Iris pigment epithelial cell (primary cell): ENCODE measurements around the gene ASAP2.
"Not testable (repeated sequence)": the region's sequence is repeated elsewhere in the genome, so short reads cannot be mapped to it uniquely, and the experiment has no call there.

Experiments used
- DNase-seq: peaks from one replicate; pipeline ENCODE4 v3.0.0-alpha.2; 2011; ENCODE audit warnings: low read depth

Gene ASAP2

GRCh38 chr2:9212661-9213411 is 6.2 kb downstream of the ASAP2 start:
- DNase-seq = no peak

GRCh38 chr2:9213477-9214051 is 7.0 kb downstream of the ASAP2 start:
- no peak for DNase-seq

GRCh38 chr2:9214873-9215272 is 8.3 kb downstream of the ASAP2 start:
- DNase-seq = no peak

DNA sequence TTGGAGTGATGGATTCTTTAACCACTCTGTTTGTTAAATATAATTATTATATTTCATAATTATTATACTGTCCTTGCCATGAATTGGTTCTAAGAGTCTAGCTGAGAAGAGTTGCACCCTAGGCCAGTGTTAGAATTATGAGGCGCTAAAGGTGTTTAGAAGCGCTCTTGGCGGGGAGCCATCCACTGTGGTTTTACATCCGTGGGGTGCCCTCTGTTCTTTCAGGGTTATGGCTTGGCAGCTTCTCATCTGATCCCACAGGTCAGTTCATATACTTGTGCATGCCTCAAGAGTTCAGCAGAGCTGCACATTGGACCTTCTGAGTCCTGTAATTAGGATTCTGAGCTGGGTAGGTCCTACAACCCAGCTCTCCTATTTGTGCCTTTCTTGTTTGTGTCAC is 9.1 kb downstream of the ASAP2 start:
- no peak for DNase-seq

DNA sequence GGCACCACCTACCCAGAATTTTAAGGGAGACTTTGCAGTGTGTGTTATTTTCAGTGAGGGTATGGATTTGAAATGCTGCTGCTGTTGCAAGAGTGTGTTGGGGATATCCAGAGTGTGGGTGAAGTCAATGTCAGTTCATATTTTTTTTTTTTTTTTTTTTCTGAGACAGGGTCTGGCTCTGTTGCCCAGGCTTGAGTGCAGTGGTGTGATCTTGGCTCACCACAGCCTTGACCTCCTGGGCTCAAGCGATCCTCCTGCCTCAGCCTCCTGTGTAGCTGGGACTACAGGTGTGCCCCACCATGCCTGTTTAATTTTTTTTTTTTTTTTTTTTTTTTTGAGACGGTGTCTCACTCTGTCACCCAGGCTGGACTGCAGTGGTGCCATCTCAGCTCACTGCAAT is 9.5 kb downstream of the ASAP2 start:
- not testable (repeated sequence) for DNase-seq

DNA sequence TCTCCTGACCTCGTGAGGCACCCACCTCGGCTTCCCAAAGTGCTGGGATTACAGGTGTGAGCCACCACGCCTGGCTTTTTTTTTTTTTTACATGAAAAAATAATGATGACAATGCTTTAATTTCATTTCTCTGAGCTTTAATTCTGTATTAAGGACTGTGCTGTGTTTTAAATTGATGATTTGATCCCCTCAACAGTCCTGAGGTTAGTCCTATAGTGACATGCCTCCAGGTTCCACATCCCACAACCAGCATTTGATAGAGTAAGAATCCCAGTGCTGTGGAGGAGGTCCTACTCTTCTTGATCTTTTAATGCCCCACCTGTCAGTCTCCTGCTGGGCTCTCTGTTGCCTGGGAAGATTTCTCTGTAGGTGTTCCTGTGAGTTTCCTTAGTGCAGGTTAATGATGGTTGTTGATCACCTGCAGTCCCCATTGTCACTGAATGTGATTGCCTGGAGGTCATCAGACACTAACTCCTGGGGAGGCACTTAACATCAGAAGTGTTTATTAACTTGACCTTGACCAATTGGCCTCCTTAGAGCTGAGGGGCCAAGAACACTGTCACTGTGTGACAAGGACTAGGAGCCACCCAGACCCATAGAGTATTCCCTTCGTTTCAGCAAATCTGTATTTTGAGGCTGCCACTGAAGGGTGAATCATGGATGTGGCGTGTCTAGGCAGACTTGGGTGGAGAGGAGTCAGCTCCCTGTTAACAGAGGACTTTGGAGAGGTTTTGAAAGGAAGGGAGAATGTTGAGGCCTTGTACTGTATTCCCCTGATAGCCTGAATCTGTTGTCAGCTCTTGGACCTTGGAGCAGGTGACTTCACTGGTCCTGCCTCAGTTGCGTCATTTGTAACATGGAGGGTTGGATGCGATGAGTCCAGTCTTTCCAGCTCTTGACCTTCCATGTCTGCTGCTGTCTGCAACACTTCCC is 11.5 kb downstream of the ASAP2 start:
- no peak for DNase-seq

GRCh38 chr2:9219027-9219445 is 12.4 kb downstream of the ASAP2 start:
- no peak for DNase-seq

DNA sequence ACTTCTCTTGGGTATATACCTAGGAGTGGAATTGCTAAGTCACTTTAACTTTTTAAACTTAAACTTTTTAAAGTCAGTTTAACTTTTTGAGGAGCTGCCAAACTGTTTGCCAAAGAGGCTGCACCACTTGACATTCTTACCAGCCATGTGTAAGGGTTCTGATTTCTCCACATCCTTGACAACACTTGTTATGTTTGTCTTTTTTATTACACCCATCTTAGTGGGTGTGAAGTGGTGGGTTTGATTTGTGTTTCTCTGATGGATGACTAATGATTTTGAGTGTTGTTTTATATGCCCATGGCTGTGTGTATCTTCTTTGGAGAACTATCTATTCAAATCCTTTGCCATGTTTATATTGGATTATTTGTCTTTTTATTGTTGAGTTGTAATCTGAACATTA is 13.6 kb downstream of the ASAP2 start:
- DNase-seq = no peak

DNA sequence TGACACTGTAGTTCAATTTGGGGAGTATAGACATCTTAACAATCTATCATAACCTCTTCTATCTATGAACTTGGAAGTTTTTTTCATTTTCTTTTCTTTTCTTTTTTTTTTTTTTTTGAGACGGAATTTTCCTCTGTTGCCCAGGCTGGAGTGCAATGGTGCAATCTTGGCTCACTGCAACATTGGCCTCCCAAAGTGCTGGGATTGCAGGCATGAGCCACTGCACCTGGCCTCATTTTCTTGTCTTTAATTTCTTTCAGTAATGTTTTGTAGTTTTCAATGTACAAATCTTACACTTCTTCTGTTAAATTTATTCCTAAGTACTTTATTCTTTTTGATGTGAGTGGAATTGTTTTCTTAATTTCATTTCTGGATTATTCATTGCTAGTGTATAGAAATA is 14.6 kb downstream of the ASAP2 start:
- DNase-seq = no peak

GRCh38 chr2:9222239-9222892 is 15.8 kb downstream of the ASAP2 start:
- no peak for DNase-seq

GRCh38 chr2:9222893-9223287 is 16.3 kb downstream of the ASAP2 start:
- no peak for DNase-seq

DNA sequence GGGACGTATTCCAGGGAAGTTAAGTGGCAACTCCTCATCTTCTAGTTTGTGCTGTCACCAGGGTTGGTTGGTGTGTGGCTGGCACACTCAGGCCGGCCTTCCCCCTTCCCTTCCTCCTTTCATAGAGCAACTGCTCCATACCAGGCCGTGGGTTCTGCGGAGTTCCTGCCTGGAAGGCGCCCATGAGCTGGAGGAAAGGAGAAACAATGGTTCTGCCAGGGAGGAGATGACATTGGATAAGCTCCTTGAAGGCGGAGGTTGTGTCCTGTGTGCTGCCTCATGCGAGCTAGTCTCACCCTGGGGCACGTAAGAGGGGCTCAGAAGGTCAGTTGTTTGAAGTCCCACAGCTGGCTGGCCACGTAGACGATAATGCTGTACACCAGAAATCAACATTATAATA is 19.2 kb downstream of the ASAP2 start:
- DNase-seq = no peak

DNA sequence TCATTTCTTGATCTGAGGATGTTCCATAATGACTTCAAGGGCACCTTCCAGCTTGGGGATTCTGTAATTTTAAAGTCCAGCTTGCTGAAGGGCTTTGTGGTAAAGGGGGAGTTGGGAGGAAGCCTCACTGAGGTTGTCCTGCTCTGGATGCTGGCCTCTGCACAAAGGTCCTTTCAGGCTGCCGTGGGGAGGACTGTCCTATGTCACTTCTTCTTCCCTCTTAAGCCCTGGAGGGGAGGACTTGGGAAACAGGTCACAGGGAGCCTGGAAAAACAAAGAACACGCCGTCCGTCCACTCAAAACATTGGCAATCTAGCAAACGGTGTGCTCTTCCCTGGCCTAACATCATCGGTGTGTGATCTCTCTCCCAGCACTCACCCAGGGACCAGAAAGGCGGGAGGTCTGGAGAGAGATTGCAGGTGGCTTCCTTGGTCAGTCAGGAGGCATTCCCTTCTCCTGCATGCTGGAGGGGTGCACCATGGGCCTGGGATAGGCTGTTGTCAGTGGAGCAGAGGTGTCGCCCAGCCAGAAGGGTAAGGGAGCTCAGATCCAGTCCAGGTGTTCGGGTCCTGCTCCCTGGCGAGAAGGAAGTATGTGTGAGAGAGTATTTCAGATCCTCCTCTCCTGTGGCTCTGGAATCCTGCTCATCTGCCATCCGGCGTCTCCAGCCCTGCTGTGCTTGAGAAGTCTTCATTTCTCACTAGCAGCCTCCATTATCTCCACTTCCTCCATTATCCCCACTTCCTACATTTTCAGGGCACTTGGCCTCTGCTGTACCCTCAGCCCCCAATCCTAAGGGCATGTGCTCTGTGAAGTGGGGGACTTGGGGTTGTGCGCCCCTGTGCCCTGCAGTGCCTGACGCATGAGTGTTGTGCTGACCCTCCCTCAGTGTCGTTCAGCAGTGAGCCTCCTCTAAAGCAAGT is 20.1 kb downstream of the ASAP2 start:
- DNase-seq = no peak

DNA sequence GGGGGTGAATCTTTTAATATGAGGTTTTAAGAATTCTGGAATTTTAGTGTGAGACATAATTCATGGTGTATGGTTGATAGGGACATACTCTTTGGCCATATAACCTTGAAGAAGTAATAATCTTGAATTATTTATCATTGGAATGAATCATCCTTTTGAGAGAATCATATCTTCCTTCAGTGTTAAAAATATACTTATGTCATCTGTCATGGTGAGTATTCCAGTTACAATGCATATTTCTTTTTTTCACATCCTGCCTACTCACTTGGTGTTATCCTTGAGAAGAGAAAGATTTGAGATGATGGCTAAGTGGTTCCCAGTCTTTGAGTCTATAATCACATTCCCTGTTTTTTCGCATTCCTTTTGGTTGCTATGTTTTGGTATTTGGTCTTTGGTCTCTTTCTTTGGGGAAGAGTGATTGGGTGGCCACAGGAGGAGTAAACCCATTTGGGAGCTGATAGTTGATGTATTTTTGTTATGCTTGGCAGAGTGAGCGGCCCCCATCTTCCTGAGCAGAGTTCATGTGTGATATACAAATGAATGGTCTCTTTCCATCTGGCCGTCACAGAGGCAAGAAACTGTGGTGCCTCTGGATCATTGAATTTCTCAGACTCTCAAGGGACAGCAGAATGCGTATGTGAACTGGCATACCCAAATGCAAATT is 21.6 kb downstream of the ASAP2 start:
- DNase-seq = peak; percentile 82

GRCh38 chr2:9228781-9229469 is 22.3 kb downstream of the ASAP2 start:
- no peak for DNase-seq

DNA sequence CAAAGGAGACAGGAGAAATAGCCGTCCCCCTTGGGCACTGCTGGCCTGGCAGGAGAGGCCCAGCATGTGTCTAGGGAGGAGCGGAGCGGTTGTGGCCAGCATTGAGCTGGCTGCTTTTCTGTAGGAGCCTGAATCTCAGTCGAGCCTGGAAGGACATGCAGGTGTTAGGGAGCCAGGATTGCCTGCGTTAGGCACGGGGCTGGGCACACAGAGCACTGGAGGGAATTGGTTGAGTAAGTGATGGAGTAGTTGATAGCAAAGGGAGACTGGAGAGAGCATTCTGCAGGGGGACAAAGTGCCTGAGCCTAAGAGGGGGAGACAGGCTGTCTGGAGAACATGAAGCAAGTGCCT is 22.8 kb downstream of the ASAP2 start:
- no peak for DNase-seq

- DNase-seq = no peak
Measured at GRCh38 chr2:9230051-9230802, 23.6 kb downstream of the ASAP2 start.

- no peak for DNase-seq
Measured at GRCh38 chr2:9230881-9231280, 24.3 kb downstream of the ASAP2 start.
